ENCODE measurements around the gene DMD.

DMD gene

GRCh38 chrX:31252133-31252532 is 1959.2 kb downstream of the DMD start:
- DNase-seq = no peak

- DNase-seq = no peak
Observed at GRCh38 chrX:31251336-31251735, 1960.0 kb downstream of the DMD start.

DNA sequence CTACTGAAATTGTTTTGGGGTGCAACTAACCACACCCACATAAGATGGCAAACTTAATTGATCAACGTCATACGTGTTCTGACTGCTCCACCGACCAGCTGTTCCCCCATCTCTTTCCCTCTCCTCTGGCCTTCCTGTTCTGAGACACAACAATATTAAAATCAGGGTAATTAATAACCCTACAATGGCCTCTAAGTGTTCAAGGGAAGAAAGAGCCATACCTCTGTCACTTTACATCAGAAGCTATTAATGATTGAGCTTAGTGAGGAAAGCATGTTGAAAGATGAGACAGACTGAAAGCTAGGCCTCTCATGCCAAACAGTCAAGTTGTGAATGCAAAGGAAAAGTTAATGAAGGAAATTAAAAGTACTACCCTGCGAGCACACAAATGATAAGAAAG is 1965.6 kb downstream of the DMD start:
- no peak for DNase-seq

- no peak for DNase-seq
Observed at GRCh38 chrX:31243804-31244203, 1967.5 kb downstream of the DMD start.

DNA sequence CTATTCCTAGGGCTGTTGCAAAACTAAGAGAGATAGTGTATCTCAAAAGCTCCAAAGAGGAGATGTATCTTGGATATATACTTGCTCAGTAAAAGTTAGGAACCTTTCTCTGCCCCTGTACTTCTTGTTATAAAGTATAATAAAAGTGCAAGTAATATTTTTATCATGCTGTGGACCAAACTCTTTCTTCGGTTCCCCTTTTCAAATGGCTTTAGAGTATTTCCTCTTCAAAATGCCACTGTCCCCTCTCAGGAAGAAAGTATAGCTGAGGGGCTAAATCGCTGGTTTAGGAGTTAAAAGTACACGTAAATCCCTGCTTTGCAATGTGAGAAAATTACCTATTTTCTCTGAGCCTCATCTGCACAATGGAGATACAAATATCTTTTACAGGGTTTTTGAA is 1970.4 kb downstream of the DMD start:
- no peak for DNase-seq

GRCh38 chrX:31237189-31237588 is 1974.2 kb downstream of the DMD start:
- DNase-seq = no peak

GRCh38 chrX:31236231-31236630 is 1975.1 kb downstream of the DMD start:
- no peak for DNase-seq

DNA sequence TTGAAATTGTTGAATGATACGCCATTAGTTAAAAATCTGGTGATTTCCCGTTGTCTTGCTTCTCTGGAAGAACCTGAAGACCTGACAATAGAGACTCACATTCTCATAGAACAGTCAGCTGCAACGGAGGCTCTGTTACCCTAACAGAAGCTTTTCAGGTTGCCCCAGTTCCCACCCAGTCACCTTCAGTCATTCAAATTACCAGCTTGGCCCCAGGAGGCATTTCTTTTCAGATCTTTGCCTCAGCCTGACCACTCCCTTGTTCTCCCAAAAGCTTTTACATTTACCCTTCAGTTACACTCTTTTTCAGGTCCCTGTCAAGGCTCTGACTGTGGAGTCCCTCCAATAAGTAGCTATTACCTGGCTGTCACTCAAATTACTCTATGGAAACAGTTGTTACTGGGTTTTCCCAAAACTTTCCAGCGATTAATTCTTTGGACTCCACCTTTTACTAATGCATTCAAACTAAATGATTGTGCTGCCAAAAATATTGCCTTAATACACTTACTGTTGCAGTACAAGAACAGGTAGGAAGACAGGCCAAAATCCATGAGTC is 1977.3 kb downstream of the DMD start:
- no peak for DNase-seq

GRCh38 chrX:31232506-31232905 is 1978.8 kb downstream of the DMD start:
- DNase-seq = no peak

- DNase-seq = peak; percentile 66
Observed at GRCh38 chrX:31228909-31229308, 1982.4 kb downstream of the DMD start.

GRCh38 chrX:31228415-31228832 is 1982.9 kb downstream of the DMD start:
- DNase-seq = no peak

DNA sequence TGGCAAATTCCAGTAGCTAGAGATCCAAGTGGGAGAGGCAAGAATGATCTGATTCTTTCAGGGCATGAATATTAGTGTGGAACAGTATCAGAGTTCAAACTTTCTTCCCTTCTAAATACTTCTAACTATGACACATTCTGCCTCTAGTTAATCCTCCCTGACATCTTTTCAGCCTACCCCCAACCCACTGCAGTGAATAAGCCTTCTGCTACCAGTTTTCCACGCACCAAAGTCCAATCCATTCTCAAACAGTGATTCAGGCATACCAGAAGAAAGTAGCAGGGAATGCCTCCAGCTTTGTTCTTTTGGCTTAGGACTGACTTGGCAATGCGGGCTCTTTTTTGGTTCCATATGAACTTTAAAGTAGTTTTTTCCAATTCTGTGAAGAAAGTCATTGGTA is 1984.1 kb downstream of the DMD start:
- DNase-seq = no peak

GRCh38 chrX:31225819-31226218 is 1985.5 kb downstream of the DMD start:
- no peak for DNase-seq

DNA sequence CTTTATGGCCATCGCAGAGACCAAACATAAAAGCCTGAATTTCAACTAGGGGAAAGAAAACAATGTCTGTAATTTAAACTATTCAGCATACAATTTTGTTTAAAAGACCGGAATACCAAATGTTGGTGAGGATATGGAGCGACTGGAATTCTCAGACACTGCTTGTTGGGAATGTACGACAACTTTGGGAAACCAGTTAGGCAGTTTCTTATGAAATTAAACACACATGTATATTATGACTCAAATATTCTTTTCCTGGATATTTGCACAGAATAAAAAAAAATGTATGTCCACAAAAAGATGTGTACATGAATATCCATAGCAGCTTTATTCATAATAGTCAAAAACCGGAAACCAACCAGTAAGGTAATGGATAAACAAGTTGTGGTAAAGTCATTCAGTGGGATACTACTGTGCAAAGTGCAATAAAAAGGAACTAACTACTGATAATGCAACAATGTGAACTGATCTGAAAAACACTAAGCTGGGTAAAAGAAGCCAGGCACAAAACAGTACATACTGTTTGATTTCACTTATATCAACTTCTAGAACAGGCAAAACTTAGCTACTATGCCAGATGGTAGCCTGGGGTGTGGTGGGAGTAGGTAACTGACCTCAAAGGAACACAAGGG is 1986.9 kb downstream of the DMD start:
- DNase-seq = no peak

DNA sequence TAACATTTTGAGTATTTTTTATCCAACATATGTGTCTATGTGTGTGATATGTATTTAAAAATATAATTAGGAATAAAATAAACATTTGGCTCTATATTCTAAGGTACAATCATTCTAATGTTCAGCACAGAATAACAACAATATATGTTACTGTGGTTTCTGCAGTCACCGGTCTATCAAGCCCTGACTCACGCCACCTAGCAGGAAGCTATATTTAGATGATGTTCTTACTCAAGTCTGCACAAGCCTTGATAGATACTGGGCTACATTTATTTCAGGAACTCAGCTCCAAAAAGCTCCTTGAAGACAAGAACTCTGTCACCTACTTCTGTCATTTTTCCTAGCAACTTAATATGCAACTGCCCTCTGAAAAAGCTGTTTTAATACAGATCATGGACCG is 1987.5 kb downstream of the DMD start:
- no peak for DNase-seq

- no peak for DNase-seq
Observed at GRCh38 chrX:31222946-31223345, 1988.4 kb downstream of the DMD start.

DNA sequence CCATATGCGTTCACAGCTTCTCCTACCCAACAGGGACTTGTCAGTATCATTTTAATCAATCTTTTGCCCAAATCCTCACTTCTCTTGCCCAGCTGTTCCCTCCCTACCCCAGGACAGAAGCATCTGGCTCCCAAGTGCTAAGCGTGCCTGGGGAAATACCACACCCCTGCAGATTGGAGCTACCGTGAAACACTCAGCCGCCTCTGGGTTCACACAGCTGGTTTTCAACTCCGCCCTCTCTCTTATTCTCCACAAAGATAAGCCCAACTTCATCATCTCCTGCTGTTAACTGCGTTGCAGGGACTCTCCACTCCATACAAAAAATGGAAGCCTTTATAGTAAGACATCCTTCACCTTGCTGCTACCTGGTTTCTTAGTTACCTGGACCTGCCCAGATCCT is 1992.2 kb downstream of the DMD start:
- no peak for DNase-seq

DNA sequence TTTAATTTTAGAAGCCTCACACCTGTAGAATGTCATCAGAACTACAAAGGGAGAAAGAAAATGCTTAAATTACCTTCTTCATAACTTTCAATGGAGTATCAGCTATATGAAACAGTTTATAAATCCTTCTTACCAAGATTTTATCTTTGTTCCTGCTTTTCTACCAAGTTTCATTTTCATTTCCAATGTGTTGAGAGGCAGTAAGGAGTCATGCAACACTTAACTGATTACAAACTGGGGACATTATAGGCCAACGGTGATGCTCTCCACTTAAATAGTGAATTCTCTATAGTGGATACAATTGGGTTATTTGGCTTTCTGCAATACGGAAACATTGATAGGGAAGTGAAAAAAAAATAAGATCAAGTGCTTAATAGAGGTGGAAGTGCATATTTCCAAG is 1994.3 kb downstream of the DMD start:
- DNase-seq = peak; percentile 26

DNA sequence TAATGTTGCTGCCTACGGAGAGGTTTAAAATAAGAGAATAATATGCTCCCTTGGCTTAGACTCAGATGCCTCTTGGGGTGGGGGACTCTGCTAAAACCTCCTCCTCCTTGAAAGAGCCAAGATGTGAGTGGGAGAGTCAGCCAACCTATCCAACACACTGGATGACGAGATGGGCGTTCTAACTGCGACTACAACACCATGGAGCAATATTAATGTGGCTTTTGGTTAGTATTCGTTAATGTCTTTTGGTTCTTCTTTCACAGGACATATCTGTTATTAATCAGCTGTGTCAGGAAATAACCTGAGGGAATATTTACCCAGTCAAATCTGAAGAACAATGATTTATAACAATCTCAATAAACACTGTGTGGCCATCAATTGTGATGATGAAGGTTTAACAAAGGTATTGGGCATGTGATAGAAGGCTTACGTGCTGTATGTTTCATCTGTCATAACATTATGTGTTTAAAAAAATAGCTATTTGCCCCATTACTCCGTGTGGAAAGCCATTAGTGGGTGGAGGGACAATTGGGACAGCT is 1996.0 kb downstream of the DMD start:
- DNase-seq = no peak

- DNase-seq = peak; percentile 0
Observed at GRCh38 chrX:31213941-31214340, 1997.4 kb downstream of the DMD start.

DNA sequence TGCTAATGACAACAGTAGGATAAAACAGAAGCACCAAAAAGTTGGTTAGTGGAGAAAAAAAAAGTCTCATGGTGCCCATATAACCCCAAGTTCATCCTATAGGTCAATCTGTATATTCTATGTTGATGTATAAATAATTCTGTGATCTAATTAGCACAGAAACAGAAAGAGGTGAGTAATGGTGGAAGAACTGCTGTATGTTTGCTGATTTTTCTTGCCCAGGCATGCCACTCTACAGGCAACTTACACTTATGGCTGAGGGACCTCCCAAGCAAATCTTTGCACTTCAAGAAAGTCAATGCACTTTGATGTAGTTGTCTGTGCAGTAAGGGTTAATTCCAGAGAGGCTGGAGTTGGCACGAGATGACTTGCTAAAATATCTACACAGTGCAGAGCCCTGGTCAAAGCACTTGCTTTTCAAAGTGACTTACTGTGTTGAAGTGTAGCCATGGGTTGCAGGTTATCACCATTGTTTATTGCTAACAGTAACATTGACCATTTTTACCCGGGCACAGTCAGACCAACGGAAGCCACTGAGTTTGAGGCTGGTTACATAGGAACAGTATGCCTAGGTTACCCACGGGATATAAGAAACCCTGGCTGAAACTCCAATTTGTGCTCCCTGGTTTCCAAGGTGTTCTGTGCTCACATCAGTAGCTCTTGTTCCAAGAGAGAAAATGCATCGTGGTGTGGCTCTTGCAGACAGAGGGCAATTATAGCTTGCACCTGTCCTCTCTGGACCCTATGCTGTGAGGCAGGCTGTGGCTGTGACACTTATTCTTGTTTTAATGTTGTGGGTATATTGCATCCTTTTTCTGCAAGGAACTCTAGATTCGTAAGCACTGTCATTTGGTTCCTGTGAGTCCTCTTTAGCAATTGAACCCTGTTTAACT is 1998.2 kb downstream of the DMD start:
- no peak for DNase-seq

DNA sequence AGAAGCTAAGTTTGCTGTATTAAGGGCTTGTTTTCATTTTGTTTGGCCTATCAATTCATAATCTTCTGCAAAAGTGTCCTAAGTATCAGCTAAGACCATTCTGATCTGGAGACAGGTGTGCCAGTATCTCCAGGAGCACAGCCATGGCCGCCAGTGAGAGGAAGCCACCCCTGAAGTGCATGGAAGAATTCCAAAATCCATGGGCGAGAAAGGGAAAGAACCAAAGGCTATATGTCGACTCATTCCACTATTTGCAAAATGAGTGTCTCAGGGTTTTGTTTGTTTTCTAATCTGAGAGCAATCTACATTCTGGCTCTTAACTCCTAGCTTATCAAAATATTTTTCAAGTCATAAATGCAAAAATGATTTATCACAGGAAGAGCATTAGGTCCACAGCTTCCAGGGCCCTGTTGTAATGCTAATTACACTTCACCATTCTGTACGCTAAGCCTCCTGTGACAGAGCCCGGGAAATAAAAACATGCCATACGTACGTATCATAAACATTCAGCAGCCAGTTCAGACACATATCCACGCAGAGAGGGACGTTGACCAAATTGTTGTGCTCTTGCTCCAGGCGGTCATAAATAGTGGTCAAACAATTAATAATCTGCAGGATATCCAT is 2002.2 kb downstream of the DMD start:
- no peak for DNase-seq

DNA sequence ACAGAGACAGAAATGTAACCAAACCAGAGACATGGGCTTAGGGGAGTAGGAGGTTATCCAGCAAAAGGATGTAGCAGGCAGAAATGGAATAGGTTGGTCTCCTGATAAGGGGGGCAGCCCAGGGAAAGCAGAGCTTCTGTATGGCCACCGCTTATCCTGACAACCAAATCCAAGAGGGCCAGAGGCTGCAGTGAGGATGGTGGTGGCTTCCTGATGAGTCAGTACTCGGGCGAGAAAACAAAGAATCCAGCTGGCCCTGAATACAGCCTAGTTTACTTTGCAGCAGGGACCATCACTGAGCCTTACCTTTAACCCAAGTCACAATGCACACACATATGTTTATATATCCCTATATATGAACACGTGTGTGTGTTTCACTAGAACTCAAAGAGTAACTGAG is 2009.8 kb downstream of the DMD start:
- DNase-seq = no peak

GRCh38 chrX:31200430-31200829 is 2010.9 kb downstream of the DMD start:
- DNase-seq = no peak
